ENCODE results near the gene ERN1. TPM values are rescaled to one million over a fixed set of nuclear protein-coding genes. Genes with fewer than 3 reads are reported as not detected.
A peak's percentile ranks its signal among the peaks of the same experiment; 100 is the strongest.

The ERN1 gene
- total RNA-seq, 1 experiment from 2014 or later = 27.5 TPM

- peak in 1 of 2 experiments; percentile 12 for DNase-seq
- H3K9me3 ChIP-seq = no peaks in the 10 kb centered on the region
- BruUV-seq (replicated peaks) = no TSS peak
- Mint-ChIP-seq H3K36me3 (ENCODE audit: insufficient read depth, unreplicated experiment) (no peaks in the 10 kb centered on the region), H3K27me3 (ENCODE audit: insufficient read depth, unreplicated experiment) (no peaks in the 10 kb centered on the region), H3K9me3 (ENCODE audit: unreplicated experiment) (no peaks in the 10 kb centered on the region), H3K27ac (ENCODE audit: unreplicated experiment) (no peak overlapping the region), H3K4me1 (ENCODE audit: low read depth, unreplicated experiment) (no peaks in the 10 kb centered on the region), H3K4me3 (ENCODE audit: unreplicated experiment) (no peak overlapping the region)
- H3K36me3 ChIP-seq (ENCODE audit: control insufficient read depth, insufficient read depth, low read length) = no peaks in the 10 kb centered on the region
- intact Hi-C loops (cut with micrococcal nuclease; ENCODE audit: unreplicated experiment) = no loop called here
- H3K4me3 ChIP-seq (ENCODE audit: low read depth, low read length) = no peak overlapping the region
- no peaks in the 10 kb centered on the region; the same call in 1 of the 2 replicates for H3K27me3 ChIP-seq (replicated peaks; ENCODE audit: control insufficient read depth, insufficient read depth, low read length)
- no peaks in the 10 kb centered on the region for H3K4me1 ChIP-seq
- CTCF ChIA-PET = no interaction called here
- POLR2A ChIA-PET = no interaction called here
- TF ChIP-seq CTCF (IDR thresholded peaks at IDR 0.05; ENCODE audit: insufficient read depth in 1 of 2, low read depth in 1 of 2, low read length in 1 of 2, severe bottlenecking in 1 of 2, unreplicated experiment in 1 of 2) = no peak
Observed at GRCh38 chr17:64003526-64004121, 126.3 kb downstream of the ERN1 start.

- BruUV-seq (replicated peaks) = no TSS peak
- no peak overlapping the region for H3K27ac Mint-ChIP-seq (ENCODE audit: unreplicated experiment)
- Histone ChIP-seq H3K36me3 (ENCODE audit: control insufficient read depth, insufficient read depth, low read length) (no peaks in the 10 kb centered on the region), H3K4me1 (peaks cover 2% of the 10 kb centered on the region; the same call in 1 of the 2 replicates), H3K27me3 (replicated peaks; ENCODE audit: control insufficient read depth, insufficient read depth, low read length) (no peaks in the 10 kb centered on the region; the same call in 1 of the 2 replicates), H3K9me3 (no peaks in the 10 kb centered on the region), H3K4me3 (ENCODE audit: low read depth, low read length) (no peak overlapping the region)
- DNase-seq = peak in 1 of 2 experiments; percentile 29
- H3K9me3 Mint-ChIP-seq (ENCODE audit: unreplicated experiment) = no peaks in the 10 kb centered on the region
- POLR2A ChIA-PET = no interaction called here
- H3K4me1 Mint-ChIP-seq (ENCODE audit: low read depth, unreplicated experiment) = no peaks in the 10 kb centered on the region
- no peaks in the 10 kb centered on the region for H3K36me3 Mint-ChIP-seq (ENCODE audit: insufficient read depth, unreplicated experiment)
- no peaks in the 10 kb centered on the region for H3K27me3 Mint-ChIP-seq (ENCODE audit: insufficient read depth, unreplicated experiment)
- intact Hi-C loops (cut with micrococcal nuclease; ENCODE audit: unreplicated experiment) = no loop called here
- no peak for TF ChIP-seq CTCF (IDR thresholded peaks at IDR 0.05; ENCODE audit: insufficient read depth in 1 of 2, low read depth in 1 of 2, low read length in 1 of 2, severe bottlenecking in 1 of 2, unreplicated experiment in 1 of 2)
- H3K4me3 Mint-ChIP-seq (ENCODE audit: unreplicated experiment) = no peak overlapping the region
- CTCF ChIA-PET = no interaction called here
Observed at GRCh38 chr17:64002658-64003525, 127.1 kb downstream of the ERN1 start.

GRCh38 chr17:64001763-64002529, 128.0 kb downstream of the ERN1 start:
- Histone ChIP-seq H3K9me3 (no peaks in the 10 kb centered on the region), H3K27me3 (replicated peaks; ENCODE audit: control insufficient read depth, insufficient read depth, low read length) (no peaks in the 10 kb centered on the region; the same call in 1 of the 2 replicates), H3K4me1 (peaks cover 5% of the 10 kb centered on the region; the same call in 1 of the 2 replicates), H3K4me3 (ENCODE audit: low read depth, low read length) (no peak overlapping the region), H3K36me3 (ENCODE audit: control insufficient read depth, insufficient read depth, low read length) (no peaks in the 10 kb centered on the region)
- TF ChIP-seq CTCF (IDR thresholded peaks at IDR 0.05; ENCODE audit: insufficient read depth in 1 of 2, low read depth in 1 of 2, low read length in 1 of 2, severe bottlenecking in 1 of 2, unreplicated experiment in 1 of 2) = no peak
- H3K4me3 Mint-ChIP-seq (ENCODE audit: unreplicated experiment) = no peak overlapping the region
- no peaks in the 10 kb centered on the region for H3K4me1 Mint-ChIP-seq (ENCODE audit: low read depth, unreplicated experiment)
- BruUV-seq (replicated peaks) = no TSS peak
- peak in 1 of 2 experiments; percentile 14 for DNase-seq
- H3K27ac Mint-ChIP-seq (ENCODE audit: unreplicated experiment) = no peak overlapping the region
- ChIA-PET CTCF (interaction anchor here (0.7 kb wide), 1 partner anchor 15 kb away, joined by 3 read pairs; no protein-coding TSS in a partner anchor), POLR2A (no interaction called here)
- peaks cover 1% of the 10 kb centered on the region for H3K27me3 Mint-ChIP-seq (ENCODE audit: insufficient read depth, unreplicated experiment)
- intact Hi-C loops (cut with micrococcal nuclease; ENCODE audit: unreplicated experiment) = no loop called here
- no peaks in the 10 kb centered on the region for H3K9me3 Mint-ChIP-seq (ENCODE audit: unreplicated experiment)
- H3K36me3 Mint-ChIP-seq (ENCODE audit: insufficient read depth, unreplicated experiment) = no peaks in the 10 kb centered on the region

All from Caco-2 (cell line).